ENCODE results near the gene FGD6. TPM values are rescaled to one million over a fixed set of nuclear protein-coding genes. Genes with fewer than 3 reads are reported as not detected.
"Not testable (repeated sequence)": the region's sequence is repeated elsewhere in the genome, so short reads cannot be mapped to it uniquely, and the experiment has no call there.

Gene FGD6
- total RNA-seq, 6 experiments from 2014 or later = 3.5 to 7.8 (median 5.1) TPM

DNA sequence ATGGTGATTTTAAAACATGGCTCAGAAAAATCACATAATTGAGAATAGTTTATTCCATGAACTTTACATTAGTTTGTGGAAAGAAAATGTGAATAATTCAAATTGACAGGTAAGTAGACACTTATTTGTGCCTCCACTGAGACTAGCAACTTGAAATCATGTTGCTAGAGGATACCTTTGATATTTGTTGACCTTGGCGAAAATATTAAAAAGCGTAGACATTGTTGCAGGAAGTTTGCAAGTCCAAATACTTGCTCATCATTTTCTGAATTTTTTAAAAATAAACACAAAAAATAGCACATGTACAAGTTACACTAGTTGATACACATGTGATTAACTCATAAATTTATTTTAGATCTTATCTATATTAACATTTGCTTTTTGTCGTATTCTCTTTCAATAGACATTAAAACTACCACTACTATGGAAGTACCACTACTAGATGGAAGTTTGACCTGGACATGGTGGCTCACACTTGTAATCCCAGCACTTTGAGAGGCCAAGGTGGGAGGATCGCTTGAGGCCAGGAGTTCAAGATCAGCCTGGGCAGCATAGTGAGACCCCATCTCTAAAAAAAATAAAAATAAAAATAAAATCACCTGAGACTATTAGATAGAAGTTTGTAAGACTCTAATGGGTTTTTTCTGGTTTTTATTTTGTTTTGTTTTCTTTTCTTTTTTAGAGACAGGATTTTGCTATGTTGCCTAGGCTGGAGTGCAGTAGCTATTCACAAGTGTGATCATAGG is 24.7 kb upstream of the FGD6 start:
- no peak for DNase-seq
- H3K36me3 ChIP-seq = no peaks in the 10 kb centered on the region
- no peaks in the 10 kb centered on the region for H3K9me3 ChIP-seq
- no peak overlapping the region for H3K4me3 ChIP-seq
- no peaks in the 10 kb centered on the region for H3K27me3 ChIP-seq
- intact Hi-C loops (cut with DNase I) = no loop called here
- WGBS (ENCODE audit: insufficient coverage, low coverage, low lambda C conversion rate, missing lambda C conversion rate) = 85% methylated on average over 4 of the region's 4 CpGs
- no peak overlapping the region for H3K27ac ChIP-seq
- ATAC-seq = no peak
- H3K4me1 ChIP-seq = peaks cover 0 to 17% (median 2%) of the 10 kb centered on the region in 4 donors
- TF ChIP-seq POLR2A (IDR thresholded peaks at IDR 0.05) = no peak
- TF ChIP-seq, protein P1, sequence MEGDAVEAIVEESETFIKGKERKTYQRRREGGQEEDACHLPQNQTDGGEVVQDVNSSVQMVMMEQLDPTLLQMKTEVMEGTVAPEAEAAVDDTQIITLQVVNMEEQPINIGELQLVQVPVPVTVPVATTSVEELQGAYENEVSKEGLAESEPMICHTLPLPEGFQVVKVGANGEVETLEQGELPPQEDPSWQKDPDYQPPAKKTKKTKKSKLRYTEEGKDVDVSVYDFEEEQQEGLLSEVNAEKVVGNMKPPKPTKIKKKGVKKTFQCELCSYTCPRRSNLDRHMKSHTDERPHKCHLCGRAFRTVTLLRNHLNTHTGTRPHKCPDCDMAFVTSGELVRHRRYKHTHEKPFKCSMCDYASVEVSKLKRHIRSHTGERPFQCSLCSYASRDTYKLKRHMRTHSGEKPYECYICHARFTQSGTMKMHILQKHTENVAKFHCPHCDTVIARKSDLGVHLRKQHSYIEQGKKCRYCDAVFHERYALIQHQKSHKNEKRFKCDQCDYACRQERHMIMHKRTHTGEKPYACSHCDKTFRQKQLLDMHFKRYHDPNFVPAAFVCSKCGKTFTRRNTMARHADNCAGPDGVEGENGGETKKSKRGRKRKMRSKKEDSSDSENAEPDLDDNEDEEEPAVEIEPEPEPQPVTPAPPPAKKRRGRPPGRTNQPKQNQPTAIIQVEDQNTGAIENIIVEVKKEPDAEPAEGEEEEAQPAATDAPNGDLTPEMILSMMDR (IDR thresholded peaks at IDR 0.05) = no peak

DNA sequence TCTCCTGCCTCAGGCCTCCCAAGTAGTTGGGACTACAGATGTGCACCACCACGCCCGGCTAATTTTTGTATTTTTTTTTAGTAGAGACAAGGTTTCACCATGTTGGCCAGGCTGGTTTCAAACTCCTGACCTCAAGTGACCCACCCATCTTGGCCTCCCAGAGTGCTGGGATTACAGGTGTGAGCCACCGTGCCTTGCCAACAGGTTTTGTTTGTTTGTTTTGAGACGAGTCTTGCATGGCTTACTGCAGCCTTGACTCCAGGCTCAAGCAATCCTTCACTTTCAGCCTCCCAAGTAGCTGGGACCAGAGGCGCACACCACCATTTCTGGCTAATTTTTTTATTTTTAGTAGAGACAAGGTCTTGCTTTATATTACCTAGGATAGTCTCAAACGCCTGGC is 23.9 kb upstream of the FGD6 start:
- intact Hi-C loops (cut with DNase I); H3K9me3 ChIP-seq; DNase-seq; H3K36me3 ChIP-seq; H3K27me3 ChIP-seq; H3K27ac ChIP-seq; ATAC-seq; H3K4me3 ChIP-seq: not testable (repeated sequence)
- WGBS (ENCODE audit: insufficient coverage, low coverage, low lambda C conversion rate, missing lambda C conversion rate) = 62% methylated on average over 4 of the region's 6 CpGs
- peaks cover 0 to 20% (median 2%) of the 10 kb centered on the region in 4 donors for H3K4me1 ChIP-seq

DNA sequence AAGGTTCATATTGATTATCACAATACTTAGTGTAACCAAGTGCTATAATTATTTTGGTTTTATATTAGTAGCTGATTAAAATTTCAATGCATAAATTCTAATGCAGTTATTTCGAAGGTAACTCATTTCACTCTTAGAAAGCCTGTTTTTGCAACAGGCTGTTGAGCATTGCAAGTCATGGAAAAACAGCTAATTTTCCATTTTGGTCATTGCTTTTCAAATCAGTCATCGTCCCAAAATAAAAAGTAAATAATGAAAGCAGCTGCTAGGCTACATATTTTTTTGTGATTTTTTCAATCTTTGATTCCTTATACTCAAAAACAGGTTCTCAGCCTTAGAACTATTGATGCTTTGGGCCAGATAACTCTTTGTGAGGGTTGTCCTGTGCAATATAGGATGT is 23.3 kb upstream of the FGD6 start:
- 71% methylated on average over 2 of the region's 2 CpGs for WGBS (ENCODE audit: insufficient coverage, low coverage, low lambda C conversion rate, missing lambda C conversion rate)
- H3K4me3 ChIP-seq = no peak overlapping the region
- H3K27me3 ChIP-seq = no peaks in the 10 kb centered on the region
- H3K4me1 ChIP-seq = peaks cover 0 to 20% (median 2%) of the 10 kb centered on the region in 4 donors
- TF ChIP-seq POLR2A (IDR thresholded peaks at IDR 0.05) = no peak
- TF ChIP-seq, protein P1 (IDR thresholded peaks at IDR 0.05) = no peak
- H3K9me3 ChIP-seq = no peaks in the 10 kb centered on the region
- no peak for ATAC-seq
- intact Hi-C loops (cut with DNase I) = no loop called here
- H3K27ac ChIP-seq = no peak overlapping the region
- H3K36me3 ChIP-seq = no peaks in the 10 kb centered on the region
- DNase-seq = no peak

DNA sequence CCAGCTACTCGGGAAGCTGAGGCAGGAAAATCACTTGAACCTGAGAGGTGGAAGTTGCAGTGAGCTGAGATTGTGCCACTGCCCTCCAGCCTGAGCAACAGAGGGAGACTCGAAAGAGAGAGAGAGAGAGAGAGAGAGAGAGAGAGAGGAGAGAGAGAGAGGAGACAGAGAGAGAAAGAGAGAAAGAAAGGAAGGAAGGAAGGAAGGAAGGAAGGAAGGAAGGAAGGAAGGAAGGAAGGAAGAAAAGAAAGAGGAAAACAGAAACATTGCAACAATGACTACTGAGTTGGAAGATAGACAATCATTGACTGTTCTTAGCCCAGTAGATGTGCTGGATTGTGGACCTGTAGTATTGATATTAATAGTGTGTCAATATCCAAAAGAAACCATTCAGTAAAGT is 22.6 kb upstream of the FGD6 start:
- H3K27me3 ChIP-seq; DNase-seq; H3K4me3 ChIP-seq; H3K36me3 ChIP-seq; H3K27ac ChIP-seq; H3K9me3 ChIP-seq; intact Hi-C loops (cut with DNase I): not testable (repeated sequence)
- peak in 1 of 4 donors; percentile 44 for ATAC-seq
- WGBS (ENCODE audit: insufficient coverage, low coverage, low lambda C conversion rate, missing lambda C conversion rate) = 74% methylated on average over 2 of the region's 2 CpGs
- peaks cover 0 to 20% (median 2%) of the 10 kb centered on the region in 4 donors for H3K4me1 ChIP-seq

DNA sequence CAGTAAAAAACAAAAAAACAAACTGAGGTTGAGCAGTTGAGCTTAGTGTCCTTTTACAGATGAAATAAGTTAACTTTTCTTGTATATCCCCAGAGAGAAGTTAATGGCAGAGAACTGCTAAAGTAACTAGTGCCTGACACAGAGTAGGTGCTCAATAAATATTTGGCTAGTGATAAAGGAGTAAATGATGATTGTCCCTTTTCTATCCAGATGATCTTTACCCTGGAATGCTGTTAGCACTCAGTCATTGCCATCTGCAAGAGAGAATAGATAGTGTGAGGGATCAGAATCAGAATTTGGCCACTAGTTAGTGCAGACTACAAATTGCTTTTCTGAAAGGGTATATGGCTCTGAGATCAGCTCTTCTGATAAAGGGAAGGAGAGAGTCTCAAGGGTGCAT is 21.9 kb upstream of the FGD6 start:
- no peaks in the 10 kb centered on the region for H3K27me3 ChIP-seq
- H3K36me3 ChIP-seq = no peaks in the 10 kb centered on the region
- H3K27ac ChIP-seq = no peak overlapping the region
- no peaks in the 10 kb centered on the region for H3K9me3 ChIP-seq
- intact Hi-C loops (cut with DNase I) = no loop called here
- ATAC-seq (peak; percentile 61 to 86 (median 70)), DNase-seq (no peak)
- H3K4me1 ChIP-seq = peaks cover 0 to 20% (median 2%) of the 10 kb centered on the region in 4 donors
- no peak for TF ChIP-seq POLR2A (IDR thresholded peaks at IDR 0.05)
- TF ChIP-seq, protein P1 (IDR thresholded peaks at IDR 0.05) = no peak
- H3K4me3 ChIP-seq = no peak overlapping the region

Measured in right lobe of liver (tissue), 6 donors.